ENCODE results near the gene PIP4P1.
A peak's percentile ranks its signal among the peaks of the same experiment; 100 is the strongest.
"Not testable (repeated sequence)": the region's sequence is repeated elsewhere in the genome, so short reads cannot be mapped to it uniquely, and the experiment has no call there.

The PIP4P1 gene

DNA sequence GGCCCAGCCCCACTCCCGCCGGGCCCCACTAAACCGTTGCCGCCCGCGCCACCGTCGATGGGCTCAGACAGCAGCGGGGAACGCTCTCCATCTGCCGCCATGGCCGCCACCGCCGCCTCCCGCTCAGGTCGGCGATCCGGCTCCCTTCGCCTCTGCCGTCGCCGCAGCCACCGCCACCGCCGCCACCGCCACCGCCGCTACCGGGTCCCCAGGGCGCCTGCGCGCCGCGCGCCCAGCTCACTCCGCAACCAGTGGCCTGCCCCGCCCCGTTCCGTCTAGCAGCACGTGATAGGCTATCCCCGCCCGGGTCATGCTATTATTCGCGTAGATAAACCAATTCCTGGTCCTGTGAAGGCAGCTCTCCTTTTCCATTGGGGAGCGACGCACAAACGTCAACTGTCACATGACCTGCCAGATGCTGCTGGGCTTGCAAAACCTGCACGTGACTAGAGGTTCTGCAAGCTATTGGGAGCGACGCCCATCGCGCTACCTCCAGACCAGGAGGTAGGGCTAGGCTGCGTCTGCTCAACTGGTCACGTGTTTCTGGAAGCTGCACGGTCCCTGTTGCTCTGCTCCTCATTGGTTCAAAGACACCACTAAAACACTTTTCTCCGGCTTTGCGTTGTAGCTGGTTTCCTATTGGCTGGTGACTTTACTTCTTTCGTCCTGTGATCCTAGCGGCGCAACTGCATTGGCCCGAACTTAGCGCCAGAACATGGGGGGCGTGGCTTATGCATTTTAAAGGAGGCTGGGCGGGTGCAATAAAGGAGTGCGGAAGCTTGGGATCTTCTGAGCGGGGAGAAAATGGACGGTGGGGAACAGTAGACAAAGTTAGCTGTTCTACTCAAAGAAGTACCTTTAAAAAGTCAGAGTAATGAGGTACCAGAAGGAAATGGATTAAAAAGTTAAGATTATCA is at the start of gene PIP4P1:
Gene PIP4P1, minus strand, starts transcription at position 210 of the 917 bp plus-strand sequence. Its CDS starts 109 bp downstream, at position 101.
- DNase-seq = peak; percentile 100

DNA sequence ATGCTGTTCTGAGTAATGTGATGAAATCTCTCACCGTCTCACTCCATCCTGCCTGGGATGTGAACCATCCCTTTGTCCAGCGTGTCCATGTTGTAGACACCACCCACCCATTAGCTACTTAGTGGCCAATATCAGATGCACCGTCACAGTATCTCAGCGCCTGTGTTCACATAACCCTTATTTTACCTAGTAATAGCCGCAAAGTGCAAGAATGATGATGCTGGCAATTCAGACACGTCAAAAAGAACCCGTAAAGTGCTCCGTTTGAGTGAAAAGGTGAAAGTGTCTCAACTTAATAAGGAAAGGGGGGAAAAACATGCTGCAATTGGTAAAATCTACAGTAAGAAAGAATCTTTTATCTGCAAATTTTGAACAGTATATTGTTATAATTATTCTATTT is 47.1 kb upstream of the PIP4P1 start:
- no peak for DNase-seq

- not testable (repeated sequence) for DNase-seq
Observed at GRCh38 chr14:20507537-20507936, 46.3 kb upstream of the PIP4P1 start.

- DNase-seq = not testable (repeated sequence)
Observed at GRCh38 chr14:20506752-20507151, 45.5 kb upstream of the PIP4P1 start.

- DNase-seq = not testable (repeated sequence)
Observed at GRCh38 chr14:20506276-20506675, 45.0 kb upstream of the PIP4P1 start.

DNA sequence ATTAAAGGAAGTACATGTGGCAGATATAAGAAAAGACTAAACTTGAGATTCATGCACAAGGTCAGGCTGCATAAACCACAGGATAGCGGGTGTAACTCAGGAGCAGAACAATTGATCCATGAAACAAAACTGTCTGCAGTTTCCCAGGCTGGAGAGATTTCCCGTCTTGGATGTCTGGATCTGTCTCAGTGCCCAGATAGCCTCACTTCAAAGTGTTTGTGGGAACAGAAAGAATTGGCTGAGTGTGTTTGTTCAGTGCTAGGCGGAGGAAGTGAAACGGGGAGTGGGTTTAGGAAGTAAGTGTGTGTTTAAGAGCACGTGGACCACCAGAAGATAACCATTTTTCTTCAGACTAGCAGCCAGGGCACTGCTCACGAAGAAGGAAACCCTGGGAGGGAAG is 42.7 kb upstream of the PIP4P1 start:
- DNase-seq = no peak

DNA sequence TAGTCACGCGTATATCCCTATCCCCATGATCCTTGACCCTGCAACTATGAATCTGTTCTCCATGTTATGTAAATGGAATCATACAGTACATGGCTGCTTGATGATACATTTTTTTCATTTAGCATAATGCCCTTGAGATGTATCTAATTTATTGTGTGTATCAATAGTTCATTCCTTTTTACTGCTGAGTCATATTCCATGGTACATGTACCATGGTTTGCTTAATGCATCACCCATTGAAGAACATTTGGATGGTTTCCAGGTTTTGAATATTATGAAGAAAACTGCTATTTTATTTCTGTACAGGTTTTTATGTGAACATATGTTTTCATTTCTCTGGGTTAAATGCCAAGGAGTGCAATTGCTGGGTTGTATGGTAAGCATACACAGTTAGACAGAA is 40.1 kb upstream of the PIP4P1 start:
- DNase-seq = no peak

DNA sequence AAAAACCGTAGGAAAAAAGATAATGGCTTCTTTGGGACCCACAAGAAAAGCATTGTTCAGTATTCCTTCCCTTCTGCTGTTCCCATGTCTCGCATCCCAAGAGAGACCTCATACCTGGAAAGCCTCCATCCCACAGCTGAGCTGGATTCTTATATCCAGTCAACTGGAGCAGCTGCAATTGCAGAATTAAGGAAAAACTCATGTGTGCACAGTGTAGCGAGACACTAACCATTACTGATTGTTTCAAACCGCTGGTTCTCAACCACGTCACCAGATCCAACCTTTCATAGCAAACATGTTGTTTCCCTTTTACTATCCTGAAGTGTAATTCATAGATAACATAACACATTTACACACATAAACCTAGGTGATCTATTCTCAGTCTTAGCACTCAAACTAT is 38.6 kb upstream of the PIP4P1 start:
- no peak for DNase-seq

DNA sequence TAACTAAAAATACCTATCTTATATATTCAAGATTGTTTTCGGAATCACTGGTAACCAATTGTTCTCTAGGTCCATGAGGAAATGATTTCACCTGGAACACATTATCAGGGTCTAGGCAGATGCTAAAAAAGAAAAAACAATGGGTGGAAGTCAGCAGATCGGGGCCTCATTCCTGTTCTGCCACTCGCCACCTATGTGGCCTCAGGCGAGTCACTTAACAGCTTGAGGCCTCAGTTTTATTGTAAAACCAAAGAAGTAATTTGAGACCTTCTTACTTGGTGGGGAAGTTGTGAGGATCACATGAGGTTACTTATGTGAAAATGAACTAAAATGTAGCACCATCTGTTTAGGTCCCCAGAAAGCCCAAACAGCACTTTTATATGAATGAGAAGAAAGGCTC is 37.9 kb upstream of the PIP4P1 start:
- no peak for DNase-seq

- no peak for DNase-seq
Observed at GRCh38 chr14:20498622-20499021, 37.4 kb upstream of the PIP4P1 start.

GRCh38 chr14:20494935-20495766 is 33.9 kb upstream of the PIP4P1 start:
- DNase-seq = peak in 1 of 2 donors; percentile 16

GRCh38 chr14:20493634-20494033 is 32.4 kb upstream of the PIP4P1 start:
- DNase-seq = no peak

DNA sequence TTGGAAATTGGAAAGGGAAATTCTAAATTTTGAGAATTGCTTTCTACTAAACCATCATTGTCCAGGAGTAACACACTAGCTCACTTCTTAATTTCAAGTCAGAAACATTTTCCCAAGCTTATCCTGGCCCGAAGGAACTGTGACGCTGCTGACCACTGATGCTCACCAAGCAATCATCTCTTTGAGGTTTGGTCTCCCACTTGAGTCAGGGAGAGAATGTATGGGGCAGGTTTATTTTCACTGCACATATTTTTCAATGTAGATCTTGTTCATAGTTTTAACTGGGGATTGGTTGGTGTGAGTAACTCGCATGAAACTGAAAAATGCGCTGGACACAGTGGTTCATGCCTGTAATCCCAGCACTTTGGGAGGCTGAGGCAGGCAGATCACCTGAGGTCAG is 31.3 kb upstream of the PIP4P1 start:
- no peak for DNase-seq

GRCh38 chr14:20490563-20490962 is 29.3 kb upstream of the PIP4P1 start:
- no peak for DNase-seq

- DNase-seq = peak; percentile 15 to 27
Observed at GRCh38 chr14:20489093-20489994, 28.1 kb upstream of the PIP4P1 start.

DNA sequence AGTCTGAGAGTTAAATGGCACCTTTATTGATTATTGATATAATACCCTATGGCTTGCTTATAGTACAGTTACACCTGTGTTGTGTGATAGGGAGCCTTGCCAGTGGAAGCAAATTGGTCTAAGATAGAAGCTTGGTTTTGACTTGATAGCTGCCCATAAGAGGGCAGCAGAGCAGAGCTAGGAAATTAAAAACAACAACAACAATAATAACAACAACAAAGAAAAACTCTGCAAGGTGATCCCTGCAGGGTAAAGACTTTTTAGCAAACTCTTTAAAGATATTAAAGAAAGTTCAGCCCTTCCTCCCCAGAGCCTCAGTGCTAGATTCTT is 26.1 kb upstream of the PIP4P1 start:
- DNase-seq = no peak

GRCh38 chr14:20486684-20487395 is 25.6 kb upstream of the PIP4P1 start:
- peak in 1 of 2 donors; percentile 30 for DNase-seq

- DNase-seq = no peak
Observed at GRCh38 chr14:20485900-20486299, 24.7 kb upstream of the PIP4P1 start.

DNA sequence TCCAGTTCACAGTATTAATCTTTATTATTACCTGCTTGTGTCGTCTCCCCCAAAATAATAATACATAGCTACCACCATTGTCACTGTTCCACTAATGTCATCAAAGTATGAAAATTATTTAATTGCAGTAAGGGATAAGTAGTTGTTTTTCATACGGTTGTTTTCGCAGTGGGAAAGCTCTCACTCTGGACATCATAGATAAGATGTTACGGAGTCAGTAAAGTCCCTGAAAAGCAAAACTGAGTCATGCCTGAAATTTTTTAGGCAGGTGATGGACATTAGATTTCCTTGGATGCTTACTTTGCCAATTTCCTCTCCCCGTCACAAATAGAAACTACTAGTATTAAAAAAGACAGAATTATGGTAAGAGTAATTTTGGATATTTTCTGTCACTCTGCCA is 21.1 kb upstream of the PIP4P1 start:
- no peak for DNase-seq

DNA sequence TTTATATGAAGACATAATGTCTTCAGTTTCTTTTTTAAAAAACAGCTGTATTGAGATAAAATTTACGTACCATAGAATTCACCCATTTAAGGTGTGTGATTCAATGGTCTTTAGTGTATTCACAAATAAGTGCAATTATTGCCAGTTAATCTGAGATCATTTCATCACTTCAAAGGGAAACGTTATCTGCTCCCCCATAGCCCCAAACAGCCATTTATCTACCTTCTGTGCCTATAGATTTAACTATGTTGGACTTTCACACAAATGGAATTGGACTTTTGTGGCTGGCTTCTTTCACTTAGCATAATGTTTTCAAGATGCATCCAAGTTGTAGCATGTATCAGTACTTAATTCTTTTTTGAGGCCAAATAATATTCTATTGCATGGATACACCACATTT is 17.7 kb upstream of the PIP4P1 start:
- no peak for DNase-seq

GRCh38 chr14:20477211-20477876 is 16.1 kb upstream of the PIP4P1 start:
- peak; percentile 30 to 57 for DNase-seq

DNA sequence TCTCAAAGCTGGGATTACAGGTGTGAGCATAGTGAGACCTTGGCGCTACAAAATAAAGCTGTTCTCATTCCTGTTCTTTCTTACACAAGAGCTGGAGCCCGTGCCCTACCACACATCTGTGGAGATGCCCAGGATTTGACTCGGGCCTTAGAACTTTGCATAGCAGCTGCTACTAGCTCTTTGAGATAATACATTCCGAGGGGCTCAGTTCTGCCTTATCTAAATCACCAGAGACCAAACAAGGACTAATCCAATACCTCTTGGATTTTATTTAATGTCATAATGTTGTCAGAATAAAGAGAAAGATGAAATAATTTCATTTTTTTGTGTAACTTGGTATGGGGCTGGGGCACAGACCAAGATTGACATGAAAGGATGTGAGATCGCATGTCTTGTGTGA is 15.5 kb upstream of the PIP4P1 start:
- no peak for DNase-seq
